22Rv1 (cell line): ENCODE measurements around the gene ZNF493.

Experiments used
- CTCF ChIP-seq: fragments of 450-650 bp; IDR thresholded peaks from 2 replicates; pipeline ENCODE4 v1.5.1; 2017; ENCODE audit warnings: mild to moderate bottlenecking
- ZFX ChIP-seq: fragments of 450-650 bp; IDR thresholded peaks from 2 replicates; pipeline ENCODE4 v1.6.1; 2017; ENCODE audit warnings: antibody characterized with exemption, borderline replicate concordance

GRCh38 chr19:21402303-21402985 is 5.5 kb downstream of the ZNF493 start:
- TF ChIP-seq CTCF (no peak), ZFX (no peak)
